Fibroblast of the aortic adventitia (primary cell): Measurements from ENCODE around the gene DOCK4. TPM values are rescaled to one million over a fixed set of nuclear protein-coding genes. Genes with fewer than 3 reads are reported as not detected.

Source experiments
- DNase-seq: peaks from one replicate; pipeline ENCODE4 v3.0.0-alpha.2; 2010; ENCODE audit warnings: low read depth
- H3K4me3 ChIP-seq: 2 replicates; pipeline ENCODE4 v1.5.1; 2011; ENCODE audit warnings: low read depth, mild to moderate bottlenecking, control low read depth, low read length, moderate library complexity
- CTCF ChIP-seq: IDR thresholded peaks from 2 replicates; pipeline ENCODE4 v1.5.1; 2011; ENCODE audit warnings: mild to moderate bottlenecking, low read length, control low read depth, inconsistent platforms; ENCODE audit not compliant: insufficient read depth
- total RNA-seq: library from RNA; depleted of rRNA; stranded (reverse); fragments of >200 nt; gene quantifications from 2 replicates; pipeline ENCODE4 v1.2.3, GENCODE V29; 2012; ENCODE audit warnings: low replicate concordance

DOCK4 gene
- total RNA-seq, 1 donor: 25.9 TPM

GRCh38 chr7:112022128-112022527, 184.1 kb downstream of the DOCK4 start:
- DNase-seq: no peak
- no peak for TF ChIP-seq CTCF
- no peak overlapping the region for H3K4me3 ChIP-seq

- no peak for DNase-seq
- no peak for TF ChIP-seq CTCF
- H3K4me3 ChIP-seq: no peak overlapping the region
Observed at GRCh38 chr7:112021379-112022044, 184.7 kb downstream of the DOCK4 start.

DNA sequence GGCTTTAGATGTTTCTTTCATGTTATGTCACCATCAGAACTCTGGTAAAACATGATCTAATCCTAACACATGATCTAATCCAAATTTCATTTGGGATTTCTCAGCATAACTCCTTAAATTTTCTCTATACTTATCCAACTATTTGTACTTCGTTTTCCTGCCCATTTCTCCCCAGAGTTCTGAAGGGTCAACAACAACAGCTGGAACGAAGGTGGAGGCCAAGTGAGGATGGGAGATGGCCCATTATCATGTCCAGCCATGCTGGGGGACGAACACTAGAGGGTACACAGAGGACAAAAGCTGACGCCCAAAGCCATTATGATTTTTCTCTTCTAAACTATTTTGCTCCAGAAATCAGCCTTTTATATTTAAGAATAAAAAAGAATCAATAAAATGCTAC, 185.4 kb downstream of the DOCK4 start:
- DNase-seq: no peak
- TF ChIP-seq CTCF: no peak

GRCh38 chr7:112019932-112020331, 186.3 kb downstream of the DOCK4 start:
- no peak for TF ChIP-seq CTCF
- H3K4me3 ChIP-seq: no peak overlapping the region
- no peak for DNase-seq

More for the DNA sequence above, 185.4 kb downstream of the DOCK4 start:
- no peak overlapping the region for H3K4me3 ChIP-seq

DNA sequence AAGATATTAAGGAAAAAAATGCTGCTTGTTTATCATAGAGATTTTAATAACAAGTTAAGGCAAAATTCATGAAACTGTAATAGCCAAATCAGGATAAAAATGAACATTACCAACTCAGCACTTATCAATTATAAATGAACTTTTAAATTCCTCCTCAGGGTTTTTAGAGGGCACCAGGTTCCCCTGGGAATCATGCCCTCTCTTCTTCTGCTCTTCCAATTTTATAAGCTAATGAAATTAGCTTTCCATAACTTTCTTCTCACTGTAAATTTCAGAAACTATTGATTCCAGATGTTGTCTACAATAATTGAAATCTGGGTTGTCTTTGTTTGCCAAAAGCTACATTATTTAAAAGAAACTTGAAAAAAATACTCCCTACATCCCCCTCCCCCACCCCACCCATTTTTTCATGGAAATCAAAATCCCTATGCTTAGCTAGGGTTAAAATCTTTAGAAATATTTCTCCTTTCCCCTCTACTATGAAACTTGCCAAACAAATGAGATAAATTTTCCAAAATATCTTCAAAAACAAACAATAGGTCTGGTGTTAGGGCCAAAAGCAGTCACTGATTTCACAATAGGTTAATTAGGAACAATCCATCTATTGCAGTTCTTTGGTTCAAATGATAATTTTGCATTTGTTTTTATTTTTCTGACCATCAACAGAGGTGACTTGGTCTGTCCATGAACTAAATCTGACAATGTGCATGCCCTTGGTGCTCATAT, 187.7 kb downstream of the DOCK4 start:
- no peak for TF ChIP-seq CTCF
- peak; percentile 54 for DNase-seq

DNA sequence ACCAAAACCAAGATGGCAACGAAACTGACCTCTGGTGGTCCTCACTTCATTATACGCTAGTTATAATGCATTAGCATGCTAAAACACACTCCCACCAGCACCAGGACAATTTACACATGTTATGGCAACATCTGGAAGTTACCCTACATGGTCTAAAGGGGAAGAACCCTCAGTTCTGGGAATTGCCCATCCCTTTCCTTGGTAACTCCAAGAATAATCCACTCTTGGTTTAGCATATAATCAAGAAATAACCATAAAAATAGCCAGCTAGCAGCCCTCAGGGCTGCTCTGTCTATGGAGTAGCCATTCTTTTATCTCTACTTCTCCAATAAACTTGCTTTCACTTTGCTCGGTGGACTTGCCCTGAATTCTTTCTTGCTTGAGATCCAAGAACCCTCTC, 191.1 kb downstream of the DOCK4 start:
- no peak for DNase-seq
- no peak for TF ChIP-seq CTCF

More for the DNA sequence above, 187.7 kb downstream of the DOCK4 start:
- no peak overlapping the region for H3K4me3 ChIP-seq

More for the DNA sequence above, 191.1 kb downstream of the DOCK4 start:
- H3K4me3 ChIP-seq: no peak overlapping the region
